OCI-LY7 (cell line): ENCODE data around the gene MACO1. TPM values are rescaled to one million over a fixed set of nuclear protein-coding genes. Genes with fewer than 3 reads are reported as not detected.

Source experiments
- BruUV-seq: library from RNA; stranded (reverse); fragments of 400-500 nt; replicated peaks from 2 replicates; lab custom pipeline; 2021; lab: Mats Ljungman, UMichigan
- CTCF ChIA-PET: fragments of 300-600 bp; sonication (Branson Sonifier 250); formaldehyde crosslinking; loops from one replicate; lab custom pipeline; 2022; ENCODE audit warnings: antibody characterized with exemption; ENCODE audit not compliant: unreplicated experiment; lab: Charles Lee
- POLR2A ChIA-PET: fragments of 300-600 bp; sonication (Branson Sonifier 250); formaldehyde crosslinking; loops from one replicate; lab custom pipeline; 2022; ENCODE audit warnings: antibody characterized with exemption; lab: Charles Lee
- DNase-seq: peaks from one replicate; pipeline ENCODE4 v3.0.0-alpha.2; 2015; ENCODE audit warnings: low spot score
- H2AFZ ChIP-seq: fragments of 200-600 bp; sonication (generic), shearing (Covaris generic); 2 replicates; pipeline ENCODE4 v1.6.1; 2014; ENCODE audit warnings: mild to moderate bottlenecking, antibody characterized with exemption, low read length, moderate library complexity
- H3K27ac ChIP-seq: fragments of 200-600 bp; sonication (generic); 2 replicates; pipeline ENCODE4 v1.5.1; 2014; ENCODE audit warnings: mixed run types, low read depth, mild to moderate bottlenecking, moderate library complexity, low read length, inconsistent platforms; ENCODE audit not compliant: poor library complexity, severe bottlenecking
- H3K36me3 ChIP-seq: fragments of 200-600 bp; sonication (generic); 2 replicates; pipeline ENCODE4 v1.6.1; 2014; ENCODE audit warnings: mild to moderate bottlenecking, antibody characterized with exemption, low read length, moderate library complexity, mixed read lengths; ENCODE audit not compliant: insufficient read depth
- H3K4me1 ChIP-seq: fragments of 200-600 bp; sonication (generic); 2 replicates; pipeline ENCODE4 v1.5.1; 2014; ENCODE audit warnings: mild to moderate bottlenecking, low read length; ENCODE audit not compliant: insufficient read depth, poor library complexity, severe bottlenecking
- H3K4me2 ChIP-seq: fragments of 200-600 bp; sonication (generic); 2 replicates; pipeline ENCODE4 v1.6.1; 2014; ENCODE audit warnings: mild to moderate bottlenecking, low read length
- H3K4me3 ChIP-seq: fragments of 200-600 bp; sonication (generic); 2 replicates; pipeline ENCODE4 v1.5.1; 2014; ENCODE audit warnings: mild to moderate bottlenecking, low read depth, low read length; ENCODE audit not compliant: poor library complexity, severe bottlenecking
- H3K79me2 ChIP-seq: fragments of 200-600 bp; sonication (generic); 2 replicates; pipeline ENCODE4 v1.6.1; 2016; ENCODE audit warnings: low read depth, mild to moderate bottlenecking, low read length, moderate library complexity, mixed read lengths; ENCODE audit not compliant: insufficient read depth
- H3K9me2 ChIP-seq: fragments of 200-600 bp; sonication (generic); 2 replicates; pipeline ENCODE4 v1.6.1; 2016; ENCODE audit warnings: mild to moderate bottlenecking, low read length, mixed read lengths; ENCODE audit not compliant: insufficient read depth
- H3K9me3 ChIP-seq: fragments of 200-600 bp; sonication (generic); 2 replicates; pipeline ENCODE4 v1.6.1; 2014; ENCODE audit warnings: mild to moderate bottlenecking, mixed run types, low read length, mixed read lengths
- H4K20me1 ChIP-seq: fragments of 200-600 bp; sonication (generic); 2 replicates; pipeline ENCODE4 v1.6.1; 2014; ENCODE audit warnings: mild to moderate bottlenecking, antibody characterized with exemption, low read length, moderate library complexity, mixed read lengths; ENCODE audit not compliant: insufficient read depth
- EZH2phosphoT487 ChIP-seq: fragments of 200-600 bp; sonication (generic); IDR thresholded peaks from 2 replicates; pipeline ENCODE4 v1.6.1; 2018; ENCODE audit warnings: low read depth, borderline replicate concordance, mild to moderate bottlenecking, mixed run types, antibody characterized with exemption, low read length, moderate library complexity, mixed read lengths
- intact Hi-C: fragments of 100-400 bp; cut with micrococcal nuclease; formaldehyde crosslinking; loops from one replicate; pipeline ENCODE4 v1.10.0; 2022; ENCODE audit not compliant: unreplicated experiment
- total RNA-seq, 2 experiments: library from RNA; depleted of rRNA in 1 of 2; stranded (reverse); fragments of >200 nt in 1 of 2; shearing (Covaris generic) in 1 of 2; gene quantifications; 2 replicates each; pipeline ENCODE4 v1.2.3, GENCODE V29; 2014 to 2022
- TF ChIP-seq, protein P1 (sequence below): fragments of 200-600 bp; sonication (generic); conservative IDR thresholded peaks from 2 replicates; pipeline ENCODE4 v1.5.1; 2014; ENCODE audit warnings: mild to moderate bottlenecking, antibody characterized with exemption, low read length, moderate library complexity, mixed read lengths

The MACO1 gene
- total RNA-seq, 2 experiments from 2014 or later, result 11.8 to 18.6 TPM

GRCh38 chr1:25472471-25472870 lies 41.8 kb downstream of the MACO1 start:
- TF ChIP-seq, protein P1, sequence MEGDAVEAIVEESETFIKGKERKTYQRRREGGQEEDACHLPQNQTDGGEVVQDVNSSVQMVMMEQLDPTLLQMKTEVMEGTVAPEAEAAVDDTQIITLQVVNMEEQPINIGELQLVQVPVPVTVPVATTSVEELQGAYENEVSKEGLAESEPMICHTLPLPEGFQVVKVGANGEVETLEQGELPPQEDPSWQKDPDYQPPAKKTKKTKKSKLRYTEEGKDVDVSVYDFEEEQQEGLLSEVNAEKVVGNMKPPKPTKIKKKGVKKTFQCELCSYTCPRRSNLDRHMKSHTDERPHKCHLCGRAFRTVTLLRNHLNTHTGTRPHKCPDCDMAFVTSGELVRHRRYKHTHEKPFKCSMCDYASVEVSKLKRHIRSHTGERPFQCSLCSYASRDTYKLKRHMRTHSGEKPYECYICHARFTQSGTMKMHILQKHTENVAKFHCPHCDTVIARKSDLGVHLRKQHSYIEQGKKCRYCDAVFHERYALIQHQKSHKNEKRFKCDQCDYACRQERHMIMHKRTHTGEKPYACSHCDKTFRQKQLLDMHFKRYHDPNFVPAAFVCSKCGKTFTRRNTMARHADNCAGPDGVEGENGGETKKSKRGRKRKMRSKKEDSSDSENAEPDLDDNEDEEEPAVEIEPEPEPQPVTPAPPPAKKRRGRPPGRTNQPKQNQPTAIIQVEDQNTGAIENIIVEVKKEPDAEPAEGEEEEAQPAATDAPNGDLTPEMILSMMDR, result no peak
- no peak for TF ChIP-seq EZH2phosphoT487
- no peaks in the 10 kb centered on the region for H3K4me1 ChIP-seq
- H4K20me1 ChIP-seq, result 0 out of 2 replicates have a peak, but pooled peaks cover 7% of the 10 kb centered on the region
- no peak overlapping the region for H3K27ac ChIP-seq
- H3K4me2 ChIP-seq, result no peak overlapping the region
- intact Hi-C loops, result no loop called here
- H3K36me3 ChIP-seq, result no peaks in the 10 kb centered on the region
- POLR2A ChIA-PET, result interaction anchor here (0.6 kb wide), 1 partner anchor 348 kb away, joined by 3 read pairs; no protein-coding TSS in a partner anchor
- no TSS peak for BruUV-seq
- no peak for DNase-seq
- H2AFZ ChIP-seq, result no peak overlapping the region
- CTCF ChIA-PET, result no interaction called here
- H3K9me3 ChIP-seq, result no peaks in the 10 kb centered on the region
- H3K79me2 ChIP-seq, result no peaks in the 10 kb centered on the region
- no peaks in the 10 kb centered on the region for H3K9me2 ChIP-seq
- H3K4me3 ChIP-seq, result no peak overlapping the region

DNA sequence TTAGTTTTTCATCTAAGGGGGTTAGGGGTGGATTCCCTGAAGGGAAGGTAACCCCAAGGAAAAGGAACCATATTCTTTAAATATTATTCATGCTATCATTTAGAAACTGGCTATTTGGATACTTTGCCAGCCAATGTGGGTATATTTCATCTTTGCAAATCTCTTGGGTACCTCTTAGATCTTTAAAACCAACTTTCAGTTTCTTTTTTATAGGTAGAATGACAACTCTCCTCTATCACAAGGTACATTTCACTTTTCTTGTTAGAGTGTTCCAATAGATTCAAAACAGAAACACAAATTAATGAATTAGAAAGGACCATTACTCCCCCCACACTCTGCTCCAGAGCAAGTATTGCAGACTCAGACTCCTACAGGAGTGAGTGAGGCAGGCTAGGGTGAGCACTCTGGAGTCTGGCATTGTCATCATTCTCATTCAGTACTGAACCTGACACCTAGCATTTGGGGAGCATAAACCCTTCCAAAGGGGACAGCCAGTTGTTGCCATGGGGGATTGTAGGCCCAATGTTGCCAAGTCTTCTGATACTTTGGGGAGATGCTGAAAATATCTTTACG lies 43.0 kb downstream of the MACO1 start:
- Histone ChIP-seq H3K4me2 (no peak overlapping the region), H3K27ac (no peak overlapping the region)

More for the DNA sequence above, 43.0 kb downstream of the MACO1 start:
- ChIA-PET CTCF (no interaction called here), POLR2A (no interaction called here)
- BruUV-seq, result no TSS peak
- Histone ChIP-seq H3K79me2 (no peaks in the 10 kb centered on the region), H4K20me1 (0 out of 2 replicates have a peak, but pooled peaks cover 7% of the 10 kb centered on the region), H3K4me1 (no peaks in the 10 kb centered on the region), H3K9me2 (no peaks in the 10 kb centered on the region), H3K36me3 (no peaks in the 10 kb centered on the region), H3K9me3 (no peaks in the 10 kb centered on the region), H3K4me3 (no peak overlapping the region), H2AFZ (no peak overlapping the region)
- TF ChIP-seq, protein P1, result no peak
- TF ChIP-seq EZH2phosphoT487, result no peak
- no peak for DNase-seq
- intact Hi-C loops, result no loop called here
